SH-SY5Y (cell line): Measurements from ENCODE around the gene CHKA.

Experiments
- GATA2 ChIP-seq: IDR thresholded peaks from 2 replicates; pipeline ENCODE4 v1.6.1; 2011; ENCODE audit warnings: mild to moderate bottlenecking, low read depth, low read length
- GATA3 ChIP-seq: IDR thresholded peaks from 2 replicates; pipeline ENCODE4 v1.6.1; 2011; ENCODE audit warnings: low read depth, mild to moderate bottlenecking, low read length, moderate library complexity

DNA sequence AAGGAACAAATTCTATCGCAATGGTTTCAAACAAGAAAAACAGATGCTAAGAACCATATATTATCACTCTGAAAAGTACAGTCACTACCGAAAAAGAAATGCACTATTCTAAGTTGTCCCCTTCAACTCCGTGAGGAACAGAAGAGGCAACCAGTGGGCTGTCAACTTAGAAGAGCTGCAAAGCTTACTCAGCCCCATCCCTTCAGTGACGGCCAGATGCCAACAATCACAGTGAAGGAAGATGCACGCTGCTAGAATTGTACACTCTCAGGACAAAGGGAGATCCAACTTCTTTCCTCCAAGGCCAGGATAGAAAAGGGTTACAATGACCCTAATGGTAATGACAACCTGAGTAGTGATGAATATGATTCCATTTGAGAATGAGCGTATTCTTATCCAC, 38.5 kb upstream of the CHKA start:
- no peak for TF ChIP-seq GATA3
- no peak for TF ChIP-seq GATA2
